Stimulated activated naive CD8-positive, alpha-beta T cell treated with anti-CD3 and anti-CD28 coated beads, Interleukin-15, Interleukin-2, amounts not matched to agents 100 U/mL and 50 U/mL, for 24 hours (primary cell): ENCODE measurements around the gene SRPRA.
A peak's percentile ranks its signal among the peaks of the same experiment; 100 is the strongest.
"Not testable (repeated sequence)": the region's sequence is repeated elsewhere in the genome, so short reads cannot be mapped to it uniquely, and the experiment has no call there.

Experiments
- ATAC-seq: fragments of 150-1000 bp; cut with Tn5 transposase; one replicate; pipeline ENCODE4 v1.10.0; 2021
- DNase-seq: peaks from one replicate; pipeline ENCODE4 v3.0.0; 2021

The SRPRA gene

DNA sequence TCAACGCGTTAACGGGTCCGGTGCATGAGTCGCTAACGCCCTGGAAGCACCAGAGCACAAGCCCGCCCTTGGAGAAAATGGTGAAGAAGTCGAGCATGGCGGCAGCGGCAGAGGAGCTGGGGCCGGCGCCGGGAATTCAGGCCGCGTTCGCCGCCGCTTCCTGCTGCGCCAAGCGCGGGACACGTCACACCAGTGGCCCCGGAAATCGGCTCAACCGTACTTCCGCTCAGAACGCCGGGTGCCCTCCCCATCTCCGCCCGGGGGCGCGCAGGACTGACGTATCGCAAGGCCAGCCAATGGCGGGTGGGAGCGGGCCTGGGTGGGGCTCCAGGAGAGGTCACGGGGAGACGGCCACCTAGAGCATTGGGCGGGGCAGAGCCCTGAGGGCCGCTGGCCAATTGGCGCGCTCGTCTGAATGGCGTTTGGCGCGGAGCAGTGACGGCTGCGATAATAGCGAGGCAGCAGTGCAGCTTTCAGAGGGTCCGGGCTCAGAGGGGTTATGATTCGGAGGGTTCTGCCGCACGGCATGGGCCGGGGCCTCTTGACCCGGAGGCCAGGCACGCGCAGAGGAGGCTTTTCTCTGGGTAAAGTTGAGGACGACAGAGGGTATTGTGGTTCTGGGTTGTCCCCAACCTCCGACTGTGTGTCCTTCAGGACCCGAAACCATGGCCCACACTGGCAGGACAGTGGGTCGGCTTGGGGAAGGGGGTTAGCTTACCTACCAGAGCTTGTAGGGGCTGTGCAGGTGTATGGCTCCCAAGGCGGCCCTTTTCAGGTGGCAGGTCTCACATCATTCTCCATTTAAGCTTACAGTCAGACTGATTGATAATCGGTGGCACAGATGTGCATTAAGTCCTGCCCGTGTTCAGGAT, at the start of gene SRPRA, which contains the start of gene FOXRED1:
SRPRA (minus strand) TSS at position 188 of the 872 bp plus-strand sequence; CDS start at position 97, 91 bp downstream.
FOXRED1 (plus strand) TSS at position 447 of the 872 bp plus-strand sequence; CDS start at position 500, 53 bp downstream.
- ATAC-seq, result peak; percentile 99
- peak; percentile 100 for DNase-seq

DNA sequence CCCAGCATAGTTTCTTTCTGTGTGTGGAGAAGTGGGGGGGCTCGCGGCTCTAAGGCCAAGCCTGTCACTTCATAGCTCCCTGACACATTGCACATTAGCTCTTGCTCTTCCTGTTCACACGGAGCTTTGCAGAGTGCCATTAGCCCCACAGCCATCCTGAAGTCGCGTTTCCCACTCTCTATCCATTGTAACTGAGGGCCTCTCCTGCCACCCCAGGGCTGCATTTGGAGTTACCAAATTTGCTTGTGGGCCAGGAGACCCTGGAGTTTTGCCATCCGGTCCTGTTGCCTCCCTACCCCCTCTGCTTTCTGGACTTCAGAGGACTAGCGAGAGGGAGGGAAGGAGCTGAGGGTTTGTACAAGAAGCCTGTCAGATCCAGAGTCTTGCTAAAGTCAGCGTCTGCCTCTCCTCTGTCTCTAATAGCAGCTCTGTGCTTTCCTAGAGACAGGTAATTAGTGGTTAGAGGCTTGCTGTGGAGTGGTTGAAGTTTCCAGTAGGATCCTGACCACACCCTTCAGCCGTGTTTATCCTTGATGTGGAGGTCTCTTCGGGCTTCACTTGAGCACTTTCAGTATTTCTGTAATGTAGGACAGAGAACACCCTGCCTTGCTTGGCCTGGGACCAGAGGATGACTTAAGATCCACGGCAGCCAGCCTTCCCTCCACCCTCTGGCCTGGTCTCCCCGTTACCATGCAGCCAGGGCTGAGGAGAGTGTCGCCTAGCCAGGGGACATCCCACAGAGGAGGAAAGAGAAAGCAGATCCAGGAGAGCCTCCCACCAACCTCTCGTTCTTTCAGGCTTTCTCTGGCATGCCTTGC, 49.3 kb upstream of the SRPRA start:
- ATAC-seq, result peak; percentile 50
- DNase-seq, result peak; percentile 46

DNA sequence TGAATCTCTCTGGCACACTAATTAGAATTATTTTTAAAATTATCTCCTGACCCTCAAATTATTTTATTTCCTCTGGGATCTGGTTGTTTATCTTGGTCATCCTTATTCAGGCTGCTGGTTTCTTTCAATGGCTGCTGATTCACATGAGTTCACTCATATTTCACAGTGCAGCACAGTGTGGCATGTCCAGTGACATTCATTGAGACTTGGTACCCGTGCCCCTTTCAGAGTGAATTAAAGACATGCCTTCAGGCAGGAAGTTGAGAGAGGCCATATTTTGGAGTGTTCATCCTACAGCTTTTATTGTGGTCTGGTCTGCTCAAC, 48.7 kb upstream of the SRPRA start:
- DNase-seq (no peak), ATAC-seq (no peak)

DNA sequence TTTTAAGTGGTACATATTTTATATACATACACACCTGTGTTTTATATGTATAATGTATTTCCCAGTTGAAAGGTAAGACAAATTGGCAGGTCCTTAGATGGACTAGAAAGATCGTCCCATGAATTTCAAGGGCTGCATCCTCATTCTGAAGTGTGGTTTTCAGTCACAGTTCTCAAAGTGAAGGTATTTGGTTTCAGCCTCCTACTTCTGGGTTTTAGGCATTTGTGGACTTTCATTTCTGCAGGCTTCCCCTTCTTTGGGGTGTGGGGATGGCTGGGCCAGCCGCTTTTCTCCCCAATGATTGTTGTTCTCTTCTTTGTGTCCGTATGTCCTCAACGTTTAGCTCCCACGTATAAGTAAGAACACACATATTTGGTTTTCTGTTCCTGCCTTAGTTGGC, 45.1 kb upstream of the SRPRA start:
- DNase-seq (no peak), ATAC-seq (no peak)

DNA sequence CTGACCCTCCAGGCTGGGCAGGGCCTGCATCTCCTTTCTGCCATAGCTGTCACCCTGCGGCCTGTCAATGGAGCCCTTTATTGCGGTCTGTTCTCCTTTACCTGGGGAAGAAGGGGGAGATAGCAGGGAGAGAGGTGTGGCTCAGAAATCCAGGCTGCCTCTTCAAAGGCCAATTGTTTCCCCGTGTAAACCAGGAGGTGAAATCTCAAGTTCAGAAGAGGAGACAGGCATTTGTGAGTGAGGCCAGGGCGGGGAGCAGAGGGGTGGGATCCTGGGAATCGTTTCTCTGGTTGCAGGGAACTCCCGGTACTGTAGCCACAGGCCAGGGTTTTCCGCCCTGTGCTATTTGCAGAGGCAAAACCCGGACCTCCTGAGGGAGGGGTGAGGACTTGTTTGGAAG, 44.3 kb upstream of the SRPRA start:
- ATAC-seq, result no peak
- no peak for DNase-seq

- ATAC-seq, result no peak
- no peak for DNase-seq
Observed at GRCh38 chr11:126311401-126312291, 43.0 kb upstream of the SRPRA start.

DNA sequence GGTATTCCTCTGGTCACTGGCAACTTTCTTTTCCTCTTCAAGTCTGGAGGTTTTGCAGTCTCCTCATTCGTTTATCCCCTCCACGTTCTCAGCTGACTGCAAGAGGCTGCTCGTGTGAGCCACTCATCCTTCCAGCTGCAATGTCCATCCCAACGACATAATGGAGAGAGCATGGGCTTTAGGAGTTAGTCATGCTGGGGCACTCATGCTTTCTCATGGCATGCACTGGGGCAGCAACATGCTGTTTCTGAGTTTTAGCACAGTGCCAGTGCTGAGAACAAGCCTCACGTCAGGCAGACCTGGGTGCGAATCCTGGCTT, 42.3 kb upstream of the SRPRA start:
- DNase-seq, result no peak
- no peak for ATAC-seq

DNA sequence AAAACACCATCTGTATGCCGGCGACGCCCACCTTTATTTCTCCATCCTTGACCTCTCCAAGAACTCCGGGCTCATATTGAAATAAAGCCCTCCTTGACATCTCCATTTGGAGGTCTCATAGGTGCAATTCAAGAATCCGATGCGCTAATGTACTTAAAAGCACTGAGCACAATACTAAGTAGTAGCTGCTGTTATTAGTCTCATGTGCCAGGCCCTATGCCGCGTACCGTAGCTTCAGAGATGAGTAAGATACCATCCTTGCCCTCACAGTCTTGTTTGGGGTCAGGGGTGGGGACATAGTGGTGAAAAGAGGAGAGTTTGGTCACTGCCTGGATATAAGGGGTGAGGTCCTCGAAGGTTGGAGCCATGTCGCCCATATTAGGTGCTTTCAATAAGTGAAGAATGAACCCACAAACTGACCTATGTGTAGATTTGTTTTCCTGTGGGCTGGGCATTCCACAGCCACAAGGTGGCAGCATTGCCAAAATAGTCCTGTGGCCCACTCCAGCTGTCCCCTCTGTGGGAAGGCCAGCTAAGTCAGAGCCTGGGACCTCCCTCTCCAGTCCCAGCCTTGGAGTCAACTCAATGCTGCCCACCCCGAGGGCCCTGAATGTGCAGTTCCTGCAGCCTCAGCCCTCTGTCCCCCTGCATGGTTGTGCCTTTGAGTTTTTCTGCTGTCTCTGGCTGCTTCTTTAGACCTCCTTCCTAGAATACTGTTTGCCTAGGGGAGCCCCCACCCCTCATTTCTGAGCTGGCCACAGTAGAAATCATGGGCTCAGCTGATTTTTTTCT, 41.7 kb upstream of the SRPRA start:
- ATAC-seq (peak; percentile 78), DNase-seq (peak; percentile 72)

DNA sequence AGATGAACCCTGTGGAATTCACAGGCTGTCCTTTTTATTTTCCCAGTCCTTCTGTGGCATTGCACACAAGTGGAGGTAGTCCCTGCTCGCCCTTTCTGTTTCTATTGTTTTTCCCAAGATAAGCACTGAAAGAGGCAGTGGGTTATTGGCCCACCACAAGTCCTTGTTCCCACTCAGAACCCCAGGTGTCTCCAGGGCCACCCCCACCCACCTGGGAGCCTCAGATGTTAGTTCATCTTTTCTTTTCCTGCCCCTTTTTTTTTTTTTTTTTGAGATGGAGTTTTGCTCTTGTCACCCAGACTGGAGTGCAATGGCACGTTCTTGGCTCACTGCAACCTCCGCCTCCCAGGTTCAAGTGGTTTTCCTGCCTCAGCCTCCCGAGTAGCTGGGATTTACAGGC, 40.1 kb upstream of the SRPRA start:
- not testable (repeated sequence) for DNase-seq, ATAC-seq

DNA sequence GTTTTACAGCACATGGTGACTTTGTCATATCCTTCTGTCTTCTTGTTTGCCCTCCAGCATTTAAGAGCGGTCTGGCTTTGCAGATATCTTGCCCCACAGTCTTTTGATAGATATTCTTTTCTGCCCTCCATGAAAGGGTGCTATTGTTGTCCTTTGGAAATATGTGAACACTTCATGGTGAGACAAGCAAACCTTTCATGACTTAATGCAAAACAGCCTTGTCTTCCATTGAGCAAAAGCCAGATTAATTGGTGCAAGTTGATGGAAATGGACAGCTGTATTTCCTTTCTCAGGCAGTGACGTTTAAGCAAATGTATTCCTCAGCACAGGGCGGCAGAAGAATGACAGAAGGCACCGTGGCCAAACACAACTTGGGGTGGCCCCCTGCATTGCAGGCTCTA, 39.6 kb upstream of the SRPRA start:
- ATAC-seq (no peak), DNase-seq (no peak)

- no peak for DNase-seq
- no peak for ATAC-seq
Observed at GRCh38 chr11:126307706-126308105, 39.0 kb upstream of the SRPRA start.

DNA sequence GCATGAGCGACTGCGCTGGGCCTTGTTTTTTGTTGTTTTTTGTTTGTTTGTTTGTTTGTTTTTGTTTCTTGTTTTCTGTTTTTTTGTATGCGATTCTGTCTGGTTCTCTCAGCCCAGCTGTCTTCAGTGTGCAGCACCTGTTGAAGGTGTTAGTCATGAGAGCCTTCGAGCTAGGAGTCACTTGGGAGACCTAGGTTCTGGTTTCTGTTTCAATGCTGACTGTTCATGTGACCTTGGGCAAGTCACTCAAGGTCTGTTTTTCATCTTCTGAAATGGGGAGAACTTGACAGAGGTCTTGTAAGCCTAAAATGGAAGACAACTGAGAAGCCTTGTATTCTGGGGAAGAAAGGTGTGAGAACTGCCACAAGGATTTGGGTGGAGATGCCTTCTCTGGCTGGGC, 37.0 kb upstream of the SRPRA start:
- peak; percentile 30 for ATAC-seq

GRCh38 chr11:126304457-126305075, 35.9 kb upstream of the SRPRA start:
- ATAC-seq, result no peak
- no peak for DNase-seq

More for the DNA sequence above, 37.0 kb upstream of the SRPRA start:
- no peak for DNase-seq

DNA sequence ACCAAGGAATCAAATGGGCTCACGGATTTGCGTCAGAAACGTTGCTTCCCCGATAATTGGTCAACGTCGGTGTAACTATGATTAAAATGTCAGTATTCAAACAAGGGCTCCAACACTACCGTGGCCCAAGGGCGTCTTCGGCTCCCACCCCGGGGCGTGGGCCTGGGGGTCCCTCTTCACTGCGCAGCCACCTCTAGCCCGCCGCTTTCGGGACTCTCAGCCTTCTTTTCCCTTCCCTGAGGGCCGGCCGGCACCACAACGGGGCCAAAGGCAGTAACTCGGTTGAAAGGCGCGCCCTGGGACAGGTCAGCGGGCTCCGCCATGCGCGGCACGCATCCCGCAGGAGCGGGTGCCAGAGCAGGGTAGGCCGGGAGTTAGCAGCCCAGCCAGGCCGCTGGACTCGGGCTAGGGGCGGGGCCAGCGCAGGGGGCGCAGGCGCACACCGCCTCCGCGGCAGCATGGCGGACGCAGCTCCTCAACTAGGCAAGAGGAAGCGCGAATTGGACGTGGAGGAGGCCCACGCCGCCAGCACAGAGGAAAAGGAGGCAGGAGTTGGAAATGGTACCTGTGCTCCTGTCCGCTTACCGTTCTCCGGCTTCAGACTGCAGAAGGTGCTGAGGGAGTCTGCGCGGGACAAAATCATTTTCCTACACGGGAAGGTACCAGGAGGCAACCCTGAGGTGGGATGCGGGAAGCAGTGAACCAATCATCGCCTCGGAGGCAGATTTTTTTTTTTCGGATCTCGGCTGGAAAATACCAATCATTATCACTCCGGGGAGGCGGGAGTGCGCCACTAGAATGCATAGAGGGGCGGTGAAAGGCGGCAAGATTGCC, 35.1 kb upstream of the SRPRA start, which contains the start of gene DCPS:
DCPS (plus strand) TSS at position 438 of the 834 bp plus-strand sequence; CDS start at position 459, 21 bp downstream.
- ATAC-seq (peak; percentile 97), DNase-seq (peak; percentile 90)

DNA sequence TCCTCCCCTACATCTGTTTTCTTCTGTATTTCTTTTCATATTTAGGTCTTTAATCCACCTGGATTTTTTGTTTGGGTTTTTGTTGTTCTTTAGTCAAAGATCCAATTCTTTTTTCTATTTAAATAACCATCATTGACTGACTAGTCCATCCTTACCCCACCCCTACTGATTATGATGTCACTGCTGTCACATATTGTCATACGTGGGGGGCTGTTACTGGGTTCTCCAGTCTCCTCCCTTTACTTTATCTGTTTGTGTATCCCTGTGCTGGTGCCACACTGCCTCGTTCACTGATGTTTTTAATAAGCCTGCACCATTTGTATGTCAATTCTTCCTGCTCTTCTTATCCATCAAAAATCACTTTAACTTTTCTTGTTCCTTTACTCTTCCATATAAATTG, 28.3 kb upstream of the SRPRA start:
- no peak for DNase-seq

DNA sequence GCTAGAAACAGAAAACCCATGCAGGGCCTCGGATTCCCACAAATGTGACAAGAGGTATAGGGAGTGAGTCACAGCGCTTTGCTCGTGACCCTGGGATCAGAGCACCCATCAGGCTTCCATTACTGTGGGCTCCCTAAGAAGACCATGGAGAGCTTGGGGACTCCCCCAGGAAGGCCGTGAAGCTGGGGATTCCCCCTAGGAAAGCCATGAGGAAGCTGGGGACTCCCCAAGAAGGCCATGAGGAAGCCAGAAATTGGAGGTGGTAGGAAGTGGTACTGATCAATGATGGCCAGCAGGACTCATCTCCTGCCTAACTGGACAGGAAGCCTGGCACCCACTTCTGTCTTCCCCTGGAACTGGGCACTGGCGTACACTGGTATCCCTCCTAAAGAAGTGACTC, 25.0 kb upstream of the SRPRA start:
- ATAC-seq (peak; percentile 59), DNase-seq (no peak)

More for the DNA sequence above, 28.3 kb upstream of the SRPRA start:
- no peak for ATAC-seq

- DNase-seq (no peak), ATAC-seq (no peak)
Observed at GRCh38 chr11:126290887-126291286, 22.2 kb upstream of the SRPRA start.

GRCh38 chr11:126288237-126288636, 19.5 kb upstream of the SRPRA start:
- DNase-seq (no peak), ATAC-seq (no peak)

GRCh38 chr11:126284829-126285228, 16.1 kb upstream of the SRPRA start:
- peak; percentile 89 for DNase-seq
- peak; percentile 66 for ATAC-seq
